HCT116 (cell line): Measurements from ENCODE around the gene GATAD2A.

Source experiments
- POLR2A ChIP-seq: IDR thresholded peaks from 2 replicates; pipeline ENCODE4 v1.7.0; 2011; ENCODE audit warnings: borderline replicate concordance; ENCODE audit not compliant: insufficient read depth, insufficient read length; ENCODE audit errors: extremely low read depth
- POLR2AphosphoS5 ChIP-seq: IDR thresholded peaks from 2 replicates; pipeline ENCODE4 v1.6.1; 2011; ENCODE audit warnings: mild to moderate bottlenecking, low read depth, low read length, moderate library complexity
- RAD21 ChIP-seq: IDR thresholded peaks from 2 replicates; pipeline ENCODE4 v1.6.1; 2012; ENCODE audit warnings: low read depth, mild to moderate bottlenecking
- SIN3A ChIP-seq: IDR thresholded peaks from 2 replicates; pipeline ENCODE4 v1.6.1; 2012; ENCODE audit warnings: low read depth
- YY1 ChIP-seq: IDR thresholded peaks from 2 replicates; pipeline ENCODE4 v1.6.1; 2011; ENCODE audit warnings: low read length, low read depth, moderate library complexity, mild to moderate bottlenecking; ENCODE audit not compliant: insufficient replicate concordance; ENCODE audit errors: extremely low read depth
- ZFX ChIP-seq: fragments of 450-650 bp; IDR thresholded peaks from 2 replicates; pipeline ENCODE4 v1.6.1; 2017
- TF ChIP-seq, protein P1 (sequence below), 3 experiments: fragments of 200-600 bp in 1 of 3; sonication (generic) in 1 of 3; IDR thresholded peaks in 2 of 3; conservative IDR thresholded peaks in 1 of 3; 2 replicates each; pipeline ENCODE4 v1.5.1; 2012 to 2017; ENCODE audit warnings: low read depth in 2 of 3, low read length in 2 of 3, antibody characterized with exemption in 1 of 3, borderline replicate concordance in 1 of 3, control low read depth in 1 of 3, mild to moderate bottlenecking in 1 of 3, mixed read lengths in 1 of 3, mixed run types in 1 of 3, moderate library complexity in 1 of 3; ENCODE audit not compliant: insufficient read depth in 1 of 3

DNA sequence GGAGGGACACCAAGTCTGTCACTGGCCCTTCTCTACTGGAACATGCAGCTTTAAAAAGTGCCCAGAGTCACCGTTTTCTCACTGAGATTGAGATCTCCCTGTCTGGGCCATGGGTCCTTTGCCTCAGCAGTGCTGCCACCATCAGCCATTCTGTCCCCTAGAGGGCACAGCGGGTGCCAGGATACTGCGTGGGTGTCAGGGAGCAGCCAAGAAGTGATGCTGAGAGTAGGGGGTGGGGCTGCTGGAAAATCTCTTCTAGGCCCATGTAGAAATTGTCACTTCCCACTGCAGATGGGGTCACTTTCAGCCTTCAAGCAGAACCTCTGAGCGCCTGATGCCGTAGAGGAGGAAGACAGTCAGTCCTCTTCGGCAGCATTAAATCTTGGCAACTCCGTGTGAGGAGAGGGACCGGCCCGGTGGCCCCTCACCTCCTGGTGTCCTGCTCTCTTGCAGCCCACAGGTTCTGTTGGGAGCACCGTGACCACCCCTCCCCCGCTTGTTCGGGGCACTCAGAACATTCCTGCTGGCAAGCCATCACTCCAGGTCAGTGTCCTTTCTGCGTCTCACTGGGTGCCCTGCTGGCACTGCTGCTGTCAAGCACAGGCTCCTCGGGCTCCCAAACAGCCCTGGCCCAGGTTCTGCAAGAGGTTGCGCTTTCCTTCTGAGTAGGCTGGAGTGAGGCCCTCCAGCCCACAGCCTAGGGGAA, 88.5 kb downstream of the GATAD2A start:
- no peak for TF ChIP-seq POLR2A
- TF ChIP-seq RAD21, result no peak; the same call in 1 of the 2 replicates
- TF ChIP-seq, protein P1, sequence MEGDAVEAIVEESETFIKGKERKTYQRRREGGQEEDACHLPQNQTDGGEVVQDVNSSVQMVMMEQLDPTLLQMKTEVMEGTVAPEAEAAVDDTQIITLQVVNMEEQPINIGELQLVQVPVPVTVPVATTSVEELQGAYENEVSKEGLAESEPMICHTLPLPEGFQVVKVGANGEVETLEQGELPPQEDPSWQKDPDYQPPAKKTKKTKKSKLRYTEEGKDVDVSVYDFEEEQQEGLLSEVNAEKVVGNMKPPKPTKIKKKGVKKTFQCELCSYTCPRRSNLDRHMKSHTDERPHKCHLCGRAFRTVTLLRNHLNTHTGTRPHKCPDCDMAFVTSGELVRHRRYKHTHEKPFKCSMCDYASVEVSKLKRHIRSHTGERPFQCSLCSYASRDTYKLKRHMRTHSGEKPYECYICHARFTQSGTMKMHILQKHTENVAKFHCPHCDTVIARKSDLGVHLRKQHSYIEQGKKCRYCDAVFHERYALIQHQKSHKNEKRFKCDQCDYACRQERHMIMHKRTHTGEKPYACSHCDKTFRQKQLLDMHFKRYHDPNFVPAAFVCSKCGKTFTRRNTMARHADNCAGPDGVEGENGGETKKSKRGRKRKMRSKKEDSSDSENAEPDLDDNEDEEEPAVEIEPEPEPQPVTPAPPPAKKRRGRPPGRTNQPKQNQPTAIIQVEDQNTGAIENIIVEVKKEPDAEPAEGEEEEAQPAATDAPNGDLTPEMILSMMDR (IDR thresholded peaks at IDR 0.05 in 2 of 3, conservative IDR thresholded peaks at IDR 0.05 in 1 of 3; ENCODE audit: borderline replicate concordance in 1 of 3, insufficient read depth in 1 of 3, low read depth in 2 of 3, low read length in 2 of 3), result peak in 1 of 3 experiments; percentile 15; a peak in 2 of 6 replicates
- TF ChIP-seq POLR2AphosphoS5, result no peak
- no peak for TF ChIP-seq SIN3A
- no peak for TF ChIP-seq YY1
- no peak for TF ChIP-seq ZFX
